MM.1S (cell line): ENCODE measurements around the gene TENT4B.

Experiments
- DNase-seq: peaks from one replicate; pipeline ENCODE4 v3.0.0-alpha.2; 2015
- H2AFZ ChIP-seq: fragments of 300-600 bp; sonication (generic); 2 replicates; pipeline ENCODE4 v1.6.0; 2016; ENCODE audit warnings: antibody characterized with exemption, low read length
- H3F3A ChIP-seq: fragments of 300-600 bp; sonication (generic); 2 replicates; pipeline ENCODE4 v1.6.1; 2016; ENCODE audit warnings: mild to moderate bottlenecking, antibody characterized with exemption, low read length, moderate library complexity, mixed read lengths; ENCODE audit not compliant: insufficient read depth
- H3K27ac ChIP-seq: fragments of 300-600 bp; sonication (generic); 2 replicates; pipeline ENCODE4 v1.5.1; 2016; ENCODE audit warnings: mild to moderate bottlenecking, low read length
- H3K27me3 ChIP-seq: fragments of 300-600 bp; sonication (generic); replicated peaks from 2 replicates; pipeline ENCODE4 v1.6.0; 2016; ENCODE audit warnings: low read length; ENCODE audit not compliant: insufficient read depth
- H3K36me3 ChIP-seq: fragments of 300-600 bp; sonication (generic); replicated peaks from 2 replicates; pipeline ENCODE4 v1.6.1; 2016; ENCODE audit warnings: mild to moderate bottlenecking, low read length, mixed read lengths; ENCODE audit not compliant: insufficient read depth
- H3K4me1 ChIP-seq: fragments of 300-600 bp; sonication (generic); 2 replicates; pipeline ENCODE4 v1.6.1; 2016; ENCODE audit warnings: low read length, mixed read lengths
- H3K4me2 ChIP-seq: fragments of 300-600 bp; sonication (generic); 2 replicates; pipeline ENCODE4 v1.6.0; 2016; ENCODE audit warnings: low read depth, low read length
- H3K4me3 ChIP-seq: fragments of 300-600 bp; sonication (generic); 2 replicates; pipeline ENCODE4 v1.5.1; 2016; ENCODE audit warnings: low read length, mixed read lengths
- H3K79me2 ChIP-seq: fragments of 300-600 bp; sonication (generic); 2 replicates; pipeline ENCODE4 v1.6.1; 2016; ENCODE audit warnings: mixed run types, low read length, mixed read lengths
- H3K9ac ChIP-seq: fragments of 300-600 bp; sonication (generic); 2 replicates; pipeline ENCODE4 v1.6.1; 2016; ENCODE audit warnings: low read length, mixed read lengths
- H3K9me2 ChIP-seq: fragments of 300-600 bp; sonication (generic); replicated peaks from 2 replicates; pipeline ENCODE4 v1.6.1; 2016; ENCODE audit warnings: mild to moderate bottlenecking, low read length, mixed read lengths; ENCODE audit not compliant: insufficient read depth
- H3K9me3 ChIP-seq: fragments of 300-600 bp; sonication (generic); replicated peaks from 2 replicates; pipeline ENCODE4 v1.6.1; 2016; ENCODE audit warnings: mild to moderate bottlenecking, low read length, mixed read lengths; ENCODE audit not compliant: insufficient read depth
- H4K20me1 ChIP-seq: fragments of 300-600 bp; sonication (generic); 2 replicates; pipeline ENCODE4 v1.6.1; 2016; ENCODE audit warnings: mild to moderate bottlenecking, low read length, moderate library complexity, mixed read lengths; ENCODE audit not compliant: insufficient read depth
- EZH2 ChIP-seq: fragments of 300-600 bp; sonication (generic); optimal IDR thresholded peaks from 2 replicates; pipeline ENCODE3; 2017; ENCODE audit warnings: low read depth, mild to moderate bottlenecking, antibody characterized with exemption, low read length, mixed read lengths
- EZH2phosphoT487 ChIP-seq: fragments of 300-600 bp; sonication (generic); IDR thresholded peaks from 2 replicates; pipeline ENCODE4 v1.6.1; 2018; ENCODE audit warnings: antibody characterized with exemption, low read length
- TF ChIP-seq, protein P1 (sequence below): fragments of 300-600 bp; sonication (generic); IDR thresholded peaks from 2 replicates; pipeline ENCODE4 v1.5.1; 2016; ENCODE audit warnings: antibody characterized with exemption, low read length, mixed read lengths

TENT4B gene

DNA sequence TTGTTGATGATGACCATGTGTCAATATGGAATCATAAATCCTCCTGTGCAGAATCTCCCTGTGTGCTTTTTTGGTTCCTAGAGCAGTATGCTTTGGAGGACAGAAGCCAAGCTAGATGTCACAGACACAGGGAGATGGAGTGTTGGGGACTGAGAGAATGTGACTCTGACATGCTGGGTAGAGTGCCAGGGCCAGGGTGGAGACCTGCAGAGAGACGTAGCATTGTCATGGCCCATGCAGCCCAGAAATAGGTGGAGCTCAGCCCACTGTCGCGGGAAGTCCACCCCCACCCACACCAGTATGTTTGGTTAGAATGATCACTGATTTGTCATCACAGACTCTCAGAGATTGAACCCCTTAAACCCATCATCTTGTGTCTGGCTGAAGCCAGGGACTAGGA is 74.0 kb downstream of the TENT4B start:
- no peak for TF ChIP-seq EZH2phosphoT487
- TF ChIP-seq, protein P1, sequence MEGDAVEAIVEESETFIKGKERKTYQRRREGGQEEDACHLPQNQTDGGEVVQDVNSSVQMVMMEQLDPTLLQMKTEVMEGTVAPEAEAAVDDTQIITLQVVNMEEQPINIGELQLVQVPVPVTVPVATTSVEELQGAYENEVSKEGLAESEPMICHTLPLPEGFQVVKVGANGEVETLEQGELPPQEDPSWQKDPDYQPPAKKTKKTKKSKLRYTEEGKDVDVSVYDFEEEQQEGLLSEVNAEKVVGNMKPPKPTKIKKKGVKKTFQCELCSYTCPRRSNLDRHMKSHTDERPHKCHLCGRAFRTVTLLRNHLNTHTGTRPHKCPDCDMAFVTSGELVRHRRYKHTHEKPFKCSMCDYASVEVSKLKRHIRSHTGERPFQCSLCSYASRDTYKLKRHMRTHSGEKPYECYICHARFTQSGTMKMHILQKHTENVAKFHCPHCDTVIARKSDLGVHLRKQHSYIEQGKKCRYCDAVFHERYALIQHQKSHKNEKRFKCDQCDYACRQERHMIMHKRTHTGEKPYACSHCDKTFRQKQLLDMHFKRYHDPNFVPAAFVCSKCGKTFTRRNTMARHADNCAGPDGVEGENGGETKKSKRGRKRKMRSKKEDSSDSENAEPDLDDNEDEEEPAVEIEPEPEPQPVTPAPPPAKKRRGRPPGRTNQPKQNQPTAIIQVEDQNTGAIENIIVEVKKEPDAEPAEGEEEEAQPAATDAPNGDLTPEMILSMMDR, result no peak
- TF ChIP-seq EZH2, result no peak
- Histone ChIP-seq H3K9me3 (no peaks in the 10 kb centered on the region), H3K79me2 (no peaks in the 10 kb centered on the region), H3K27me3 (no peaks in the 10 kb centered on the region), H3K36me3 (no peaks in the 10 kb centered on the region; the same call in 1 of the 2 replicates), H3K9ac (no peak overlapping the region), H3F3A (no peaks in the 10 kb centered on the region), H2AFZ (no peak overlapping the region), H3K27ac (no peak overlapping the region), H3K4me1 (peaks cover 4% of the 10 kb centered on the region; the same call in 1 of the 2 replicates), H3K9me2 (no peaks in the 10 kb centered on the region), H3K4me3 (no peak overlapping the region), H3K4me2 (no peak overlapping the region), H4K20me1 (no peaks in the 10 kb centered on the region)
- DNase-seq, result no peak

DNA sequence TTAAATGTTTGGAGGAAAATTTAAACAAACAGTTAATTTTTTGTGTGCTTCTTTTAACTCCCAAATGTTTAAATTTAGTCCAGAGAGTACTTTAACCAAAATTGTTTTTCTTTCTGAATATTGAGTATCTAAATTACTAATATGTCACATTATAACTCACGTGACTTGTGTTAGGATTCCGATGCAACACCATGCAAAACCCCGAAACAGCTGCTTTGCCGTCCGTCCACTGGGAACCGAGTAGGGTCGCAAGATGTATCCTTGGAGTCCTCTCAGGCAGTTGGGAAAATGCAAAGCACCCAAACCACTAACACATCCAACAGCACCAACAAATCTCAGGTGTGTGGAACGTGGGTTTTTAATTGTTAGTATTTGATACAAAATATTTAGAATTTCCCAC is 74.6 kb downstream of the TENT4B start:
- Histone ChIP-seq H3K4me3 (no peak overlapping the region), H4K20me1 (no peaks in the 10 kb centered on the region), H3K79me2 (no peaks in the 10 kb centered on the region), H2AFZ (no peak overlapping the region), H3K9me2 (no peaks in the 10 kb centered on the region), H3K27me3 (no peaks in the 10 kb centered on the region), H3K9ac (no peak overlapping the region), H3K4me1 (peaks cover 4% of the 10 kb centered on the region; the same call in 1 of the 2 replicates), H3K27ac (no peak overlapping the region), H3K36me3 (no peaks in the 10 kb centered on the region; the same call in 1 of the 2 replicates), H3K4me2 (no peak overlapping the region), H3K9me3 (no peaks in the 10 kb centered on the region), H3F3A (no peaks in the 10 kb centered on the region)
- DNase-seq, result no peak
- TF ChIP-seq EZH2 (no peak), EZH2phosphoT487 (no peak)
- TF ChIP-seq, protein P1, result no peak

DNA sequence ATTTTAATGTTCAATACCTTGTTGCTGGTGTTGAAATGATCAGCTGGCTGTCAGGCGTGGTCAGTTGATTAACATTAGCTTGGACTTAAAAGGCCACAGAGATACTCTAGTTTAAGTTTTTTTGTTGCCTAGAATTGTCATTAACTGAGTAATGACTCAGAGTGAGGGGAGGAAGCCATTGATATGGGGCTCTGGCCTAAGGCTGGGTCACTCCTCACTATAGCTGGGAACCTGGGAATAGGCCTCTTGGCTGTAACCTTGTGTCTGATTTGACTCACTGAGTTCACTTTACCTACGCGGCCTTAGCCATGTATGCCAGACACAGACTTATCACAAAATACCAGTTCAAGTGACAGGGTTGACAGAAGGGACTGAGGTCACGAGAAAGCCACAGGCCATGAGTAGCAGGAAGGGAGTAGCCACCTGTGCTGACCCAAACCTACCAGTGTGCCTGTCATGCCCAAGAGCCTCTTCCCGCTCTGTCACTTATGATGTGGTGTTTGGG is 75.3 kb downstream of the TENT4B start:
- Histone ChIP-seq H3K9me2 (no peaks in the 10 kb centered on the region), H3K4me1 (peaks cover 4% of the 10 kb centered on the region; the same call in 1 of the 2 replicates), H3K79me2 (no peaks in the 10 kb centered on the region), H3K9me3 (no peaks in the 10 kb centered on the region), H2AFZ (no peak overlapping the region), H3K36me3 (no peaks in the 10 kb centered on the region; the same call in 1 of the 2 replicates), H3K4me3 (no peak overlapping the region), H3F3A (no peaks in the 10 kb centered on the region), H3K27ac (no peak overlapping the region), H3K9ac (no peak overlapping the region), H3K27me3 (no peaks in the 10 kb centered on the region), H3K4me2 (no peak overlapping the region), H4K20me1 (no peaks in the 10 kb centered on the region)
- TF ChIP-seq, protein P1, result no peak
- TF ChIP-seq EZH2phosphoT487 (no peak), EZH2 (no peak)
- no peak for DNase-seq
